ENCODE data around the gene DLEC1. TPM values are rescaled to one million over a fixed set of nuclear protein-coding genes. Genes with fewer than 3 reads are reported as not detected.

DLEC1 gene
- total and polyA plus RNA-seq, 4 donors, result 0.25 to 0.69 (median 0.42) TPM

GRCh38 chr3:38137615-38138348 is 98.8 kb downstream of the DLEC1 start:
- peaks cover 0 to 2% of the 10 kb centered on the region in 2 donors for H3K36me3 ChIP-seq (ENCODE audit: control insufficient read depth in 1 of 2, insufficient read depth in 2 of 2, low read length in 1 of 2)
- H3K9me3 ChIP-seq (ENCODE audit: control insufficient read depth, low read length), result no peaks in the 10 kb centered on the region
- no peak for ATAC-seq (ENCODE audit: low FRiP score)
- peak overlapping the region; percentile 54 to 58 for H3K4me3 ChIP-seq (ENCODE audit: low read length in 2 of 2)
- H3K4me1 ChIP-seq (ENCODE audit: control insufficient read depth in 1 of 2, insufficient read depth in 2 of 2, low read length in 2 of 2), result no peaks in the 10 kb centered on the region
- no peaks in the 10 kb centered on the region for H3K27me3 ChIP-seq (ENCODE audit: control insufficient read depth in 1 of 2, insufficient read depth in 2 of 2, low read length in 1 of 2)
- intact Hi-C loops (cut with DNase I), result loop anchor here (1.0 to 5.0 kb wide), 4 partner anchors 27 to 315 kb away; partner anchors contain the start of genes OXSR1 (in 2 of the 2) and ACVR2B (in 1 of the 2)
- WGBS, 2 donors, result 17 to 22% methylated on average over 22 of the region's 22 CpGs
- no peak for DNase-seq
- H3K27ac ChIP-seq (ENCODE audit: low read depth in 1 of 2, low read length in 2 of 2), result peak overlapping the region; percentile 29 to 98

- Histone ChIP-seq H3K27me3 (ENCODE audit: control insufficient read depth in 1 of 2, insufficient read depth in 2 of 2, low read length in 1 of 2) (no peaks in the 10 kb centered on the region), H3K27ac (ENCODE audit: low read depth in 1 of 2, low read length in 2 of 2) (peak within 1 kb of the TSS; percentile 29 to 98), H3K36me3 (ENCODE audit: control insufficient read depth in 1 of 2, insufficient read depth in 2 of 2, low read length in 1 of 2) (peaks cover 0 to 2% of the 10 kb centered on the region in 2 donors), H3K4me1 (ENCODE audit: control insufficient read depth in 1 of 2, insufficient read depth in 2 of 2, low read length in 2 of 2) (no peaks in the 10 kb centered on the region), H3K4me3 (ENCODE audit: low read length in 2 of 2) (peak within 1 kb of the TSS; percentile 54 to 58), H3K9me3 (ENCODE audit: control insufficient read depth, low read length) (no peaks in the 10 kb centered on the region)
- ATAC-seq (ENCODE audit: low FRiP score) (peak; percentile 75), DNase-seq (peak; percentile 92 to 95)
- WGBS, 2 donors, result 2 to 3% methylated on average over 61 to 65 of the region's 65 CpGs
- intact Hi-C loops (cut with DNase I), result loop anchor here in 1 of 2 donors (5.0 kb wide), 2 partner anchors 109 to 314 kb away; partner anchors contain the start of gene ACVR2B
Observed at GRCh38 chr3:38138349-38139190, 99.6 kb downstream of the DLEC1 start, which contains the start of gene MYD88. Gene MYD88 (plus strand): TSS chr3:38138661. CDS start chr3:38138701, 40 bp downstream.

- peaks cover 0 to 2% of the 10 kb centered on the region in 2 donors for H3K36me3 ChIP-seq (ENCODE audit: control insufficient read depth in 1 of 2, insufficient read depth in 2 of 2, low read length in 1 of 2)
- H3K27ac ChIP-seq (ENCODE audit: low read depth in 1 of 2, low read length in 2 of 2), result peak overlapping the region in 1 of 2 donors; percentile 48
- DNase-seq (no peak), ATAC-seq (ENCODE audit: low FRiP score) (no peak)
- intact Hi-C loops (cut with DNase I), result loop anchor here in 1 of 2 donors (5.0 kb wide), 2 partner anchors 108 to 313 kb away; partner anchors contain the start of gene ACVR2B
- no peaks in the 10 kb centered on the region for H3K9me3 ChIP-seq (ENCODE audit: control insufficient read depth, low read length)
- H3K4me1 ChIP-seq (ENCODE audit: control insufficient read depth in 1 of 2, insufficient read depth in 2 of 2, low read length in 2 of 2), result no peaks in the 10 kb centered on the region
- H3K27me3 ChIP-seq (ENCODE audit: control insufficient read depth in 1 of 2, insufficient read depth in 2 of 2, low read length in 1 of 2), result no peaks in the 10 kb centered on the region
- peak overlapping the region; percentile 31 to 54 for H3K4me3 ChIP-seq (ENCODE audit: low read length in 2 of 2)
- 14 to 16% methylated on average over 8 of the region's 8 CpGs for WGBS, 2 donors
Observed at GRCh38 chr3:38139191-38139590, 100.2 kb downstream of the DLEC1 start.

GRCh38 chr3:38139652-38140051 is 100.6 kb downstream of the DLEC1 start:
- no peak for ATAC-seq (ENCODE audit: low FRiP score)
- Histone ChIP-seq H3K27ac (ENCODE audit: low read depth in 1 of 2, low read length in 2 of 2) (no peak overlapping the region), H3K4me1 (ENCODE audit: control insufficient read depth in 1 of 2, insufficient read depth in 2 of 2, low read length in 2 of 2) (no peaks in the 10 kb centered on the region), H3K9me3 (ENCODE audit: control insufficient read depth, low read length) (no peaks in the 10 kb centered on the region), H3K4me3 (ENCODE audit: low read length in 2 of 2) (no peak overlapping the region), H3K36me3 (ENCODE audit: control insufficient read depth in 1 of 2, insufficient read depth in 2 of 2, low read length in 1 of 2) (peaks cover 0 to 2% of the 10 kb centered on the region in 2 donors), H3K27me3 (ENCODE audit: control insufficient read depth in 1 of 2, insufficient read depth in 2 of 2, low read length in 1 of 2) (no peaks in the 10 kb centered on the region)
- intact Hi-C loops (cut with DNase I), result loop anchor here in 1 of 2 donors (5.0 kb wide), 2 partner anchors 108 to 313 kb away; partner anchors contain the start of gene ACVR2B
- DNase-seq, result no peak
- 92 to 98% methylated on average over 7 of the region's 7 CpGs for WGBS, 2 donors

- H3K27me3 ChIP-seq (ENCODE audit: control insufficient read depth in 1 of 2, insufficient read depth in 2 of 2, low read length in 1 of 2), result no peaks in the 10 kb centered on the region
- ATAC-seq (ENCODE audit: low FRiP score), result no peak
- no peak overlapping the region for H3K4me3 ChIP-seq (ENCODE audit: low read length in 2 of 2)
- H3K36me3 ChIP-seq (ENCODE audit: control insufficient read depth in 1 of 2, insufficient read depth in 2 of 2, low read length in 1 of 2), result peaks cover 0 to 2% of the 10 kb centered on the region in 2 donors
- intact Hi-C loops (cut with DNase I), result no loop called here
- H3K9me3 ChIP-seq (ENCODE audit: control insufficient read depth, low read length), result no peaks in the 10 kb centered on the region
- no peak for DNase-seq
- WGBS, 2 donors, result 97% methylated on average over 13 of the region's 13 CpGs
- H3K4me1 ChIP-seq (ENCODE audit: control insufficient read depth in 1 of 2, insufficient read depth in 2 of 2, low read length in 2 of 2), result no peaks in the 10 kb centered on the region
- H3K27ac ChIP-seq (ENCODE audit: low read depth in 1 of 2, low read length in 2 of 2), result no peak overlapping the region
Observed at GRCh38 chr3:38140326-38141172, 101.5 kb downstream of the DLEC1 start.

- no peak for DNase-seq
- intact Hi-C loops (cut with DNase I), result no loop called here
- Histone ChIP-seq H3K4me3 (ENCODE audit: low read length in 2 of 2) (no peak overlapping the region), H3K27ac (ENCODE audit: low read depth in 1 of 2, low read length in 2 of 2) (no peak overlapping the region), H3K36me3 (ENCODE audit: control insufficient read depth in 1 of 2, insufficient read depth in 2 of 2, low read length in 1 of 2) (peaks cover 0 to 2% of the 10 kb centered on the region in 2 donors), H3K27me3 (ENCODE audit: control insufficient read depth in 1 of 2, insufficient read depth in 2 of 2, low read length in 1 of 2) (no peaks in the 10 kb centered on the region), H3K4me1 (ENCODE audit: control insufficient read depth in 1 of 2, insufficient read depth in 2 of 2, low read length in 2 of 2) (no peaks in the 10 kb centered on the region), H3K9me3 (ENCODE audit: control insufficient read depth, low read length) (peaks cover 3% of the 10 kb centered on the region)
- no peak for ATAC-seq (ENCODE audit: low FRiP score)
- 94 to 95% methylated on average over 7 of the region's 7 CpGs for WGBS, 2 donors
Observed at GRCh38 chr3:38141173-38141951, 102.4 kb downstream of the DLEC1 start.

GRCh38 chr3:38141952-38142273 is 102.9 kb downstream of the DLEC1 start:
- Histone ChIP-seq H3K27ac (ENCODE audit: low read depth in 1 of 2, low read length in 2 of 2) (no peak overlapping the region), H3K9me3 (ENCODE audit: control insufficient read depth, low read length) (peaks cover 3% of the 10 kb centered on the region), H3K36me3 (ENCODE audit: control insufficient read depth in 1 of 2, insufficient read depth in 2 of 2, low read length in 1 of 2) (peaks cover 0 to 2% of the 10 kb centered on the region in 2 donors), H3K27me3 (ENCODE audit: control insufficient read depth in 1 of 2, insufficient read depth in 2 of 2, low read length in 1 of 2) (no peaks in the 10 kb centered on the region), H3K4me1 (ENCODE audit: control insufficient read depth in 1 of 2, insufficient read depth in 2 of 2, low read length in 2 of 2) (no peaks in the 10 kb centered on the region), H3K4me3 (ENCODE audit: low read length in 2 of 2) (no peak overlapping the region)
- intact Hi-C loops (cut with DNase I), result no loop called here
- 94 to 97% methylated on average over 2 of the region's 2 CpGs for WGBS, 2 donors
- no peak for DNase-seq
- ATAC-seq (ENCODE audit: low FRiP score), result no peak

Measured in aorta (tissue), 5 donors.